CD14-positive monocyte (primary cell): ENCODE data around the gene ABCA6. TPM values are rescaled to one million over a fixed set of nuclear protein-coding genes. Genes with fewer than 3 reads are reported as not detected.
A peak's percentile ranks its signal among the peaks of the same experiment; 100 is the strongest.

Source experiments
- DNase-seq, 3 donors: peaks; one replicate each; pipeline ENCODE4 v3.0.0-alpha.2; 2011 to 2022
- H2AFZ ChIP-seq: 2 replicates; pipeline ENCODE4 v1.6.0; 2012; ENCODE audit warnings: mild to moderate bottlenecking, low read depth, low read length, inconsistent platforms; ENCODE audit not compliant: insufficient read depth, poor library complexity, severe bottlenecking
- H3K27ac ChIP-seq, 2 donors: 1 replicate in 1 of 2; 2 replicates in 1 of 2; pipeline ENCODE4 v1.5.1; 2012 to 2013; ENCODE audit warnings: low read length in 2 of 2, control low read depth in 1 of 2, inconsistent platforms in 1 of 2, low read depth in 1 of 2, mild to moderate bottlenecking in 1 of 2
- H3K27me3 ChIP-seq, 2 donors: one replicate each; pipeline versions ENCODE4 v1.6.0 to v1.6.1; 2011 to 2013; ENCODE audit warnings: low read length in 2 of 2; ENCODE audit not compliant: control insufficient read depth in 2 of 2, insufficient read depth in 2 of 2
- H3K36me3 ChIP-seq, 2 donors: replicated peaks in 1 of 2; 1 replicate in 1 of 2; 2 replicates in 1 of 2; pipeline versions ENCODE4 v1.5.1 to v1.6.1; 2012 to 2013; ENCODE audit warnings: low read length in 2 of 2, control low read depth in 1 of 2, inconsistent platforms in 1 of 2, mild to moderate bottlenecking in 1 of 2; ENCODE audit not compliant: insufficient read depth in 2 of 2, control insufficient read depth in 1 of 2
- H3K4me1 ChIP-seq, 2 donors: 1 replicate in 1 of 2; 2 replicates in 1 of 2; pipeline versions ENCODE4 v1.5.1 to v1.6.1; 2012 to 2013; ENCODE audit warnings: low read length in 2 of 2, control low read depth in 1 of 2, inconsistent platforms in 1 of 2, mild to moderate bottlenecking in 1 of 2, moderate library complexity in 1 of 2; ENCODE audit not compliant: insufficient read depth in 2 of 2, control insufficient read depth in 1 of 2
- H3K4me2 ChIP-seq: replicated peaks from 2 replicates; pipeline ENCODE3; 2012; ENCODE audit warnings: low read length, moderate library complexity, mild to moderate bottlenecking; ENCODE audit not compliant: poor library complexity, severe bottlenecking; ENCODE audit errors: extremely low read depth
- H3K4me3 ChIP-seq, 3 experiments: fragments of 200-600 bp in 1 of 3; sonication (generic) in 1 of 3; replicated peaks in 1 of 3; 1 replicate in 2 of 3; 2 replicates in 1 of 3; pipeline ENCODE4 v1.5.1; 2011 to 2013; ENCODE audit warnings: low read length in 3 of 3, mild to moderate bottlenecking in 3 of 3, control low read depth in 2 of 3, low read depth in 2 of 3, inconsistent platforms in 1 of 3, moderate library complexity in 1 of 3
- H3K79me2 ChIP-seq: 2 replicates; pipeline ENCODE4 v1.6.0; 2012; ENCODE audit warnings: mild to moderate bottlenecking, control low read depth, inconsistent platforms, low read length, moderate library complexity; ENCODE audit not compliant: insufficient read depth
- H3K9ac ChIP-seq: 2 replicates; pipeline ENCODE4 v1.6.0; 2017; ENCODE audit warnings: low read length, mild to moderate bottlenecking; ENCODE audit not compliant: insufficient read depth, poor library complexity, severe bottlenecking
- H3K9me3 ChIP-seq, 2 donors: replicated peaks in 1 of 2; 1 replicate in 1 of 2; 2 replicates in 1 of 2; pipeline versions ENCODE4 v1.5.1 to v1.6.1; 2012 to 2013; ENCODE audit warnings: low read length in 2 of 2, control low read depth in 1 of 2; ENCODE audit not compliant: control insufficient read depth in 1 of 2, insufficient read depth in 1 of 2
- H4K20me1 ChIP-seq: 2 replicates; pipeline ENCODE4 v1.6.0; 2012; ENCODE audit warnings: mild to moderate bottlenecking, low read length, control low read depth, moderate library complexity; ENCODE audit not compliant: insufficient read depth
- H3K27ac Mint-ChIP-seq, 7 donors: one replicate each; pipeline ENCODE4 v1.8.0; 2020; ENCODE audit warnings: mild to moderate bottlenecking in 7 of 7, mixed read lengths in 7 of 7, moderate library complexity in 6 of 7, inconsistent platforms in 2 of 7
- H3K27me3 Mint-ChIP-seq, 3 donors: one replicate each; pipeline ENCODE4 v1.8.0; 2021 to 2022; ENCODE audit warnings: low read depth in 3 of 3, mild to moderate bottlenecking in 3 of 3, mixed read lengths in 3 of 3, moderate library complexity in 3 of 3, inconsistent platforms in 1 of 3
- H3K36me3 Mint-ChIP-seq, 2 donors: one replicate each; pipeline ENCODE4 v1.8.0; 2020; ENCODE audit warnings: mixed read lengths in 2 of 2, inconsistent platforms in 1 of 2, mild to moderate bottlenecking in 1 of 2
- H3K4me1 Mint-ChIP-seq: one replicate; pipeline ENCODE4 v1.8.0; 2020; ENCODE audit warnings: mild to moderate bottlenecking, mixed read lengths
- H3K4me3 Mint-ChIP-seq, 2 donors: one replicate each; pipeline ENCODE4 v1.8.0; 2020; ENCODE audit warnings: mild to moderate bottlenecking in 2 of 2, mixed read lengths in 2 of 2, moderate library complexity in 1 of 2
- H3K9me3 Mint-ChIP-seq, 7 donors: one replicate each; pipeline ENCODE4 v1.8.0; 2020 to 2022; ENCODE audit warnings: mixed read lengths in 7 of 7, mild to moderate bottlenecking in 6 of 7, moderate library complexity in 6 of 7, inconsistent platforms in 2 of 7
- CTCF ChIP-seq: fragments of 200-600 bp; IDR thresholded peaks from one replicate; pipeline ENCODE4 v1.8.0; 2022; ENCODE audit warnings: antibody characterized with exemption, mild to moderate bottlenecking
- WGBS: methylation state at CpG from one replicate; pipeline ENCODE4 v1.1.5; 2013; ENCODE audit warnings: missing lambda C conversion rate; ENCODE audit not compliant: insufficient coverage; 5-methylcytosine and 5-hydroxymethylcytosine counted together
- intact Hi-C, 2 donors: fragments of 100-400 bp; cut with micrococcal nuclease; formaldehyde crosslinking; loops; one replicate each; pipeline versions ENCODE4 v1.15.0 to v1.15.1; 2023
- polyA plus RNA-seq, 3 donors: library from polyadenylated mRNA; depleted of rRNA in 1 of 3; unstranded in 2 of 3; stranded (reverse) in 1 of 3; fragments of 300-500 nt in 2 of 3; fragments of >200 nt in 1 of 3; fragmentation: Illumina TruSeq in 2 of 3; gene quantifications; 1 replicate in 2 of 3; 2 replicates in 1 of 3; pipeline ENCODE4 v1.2.3, GENCODE V29; 2012 to 2021

ABCA6 gene
- polyA plus RNA-seq, 3 donors = 0.52 to 0.93 (median 0.76) TPM

GRCh38 chr17:69057280-69057679 lies 84.4 kb downstream of the ABCA6 start:
- Histone ChIP-seq H3K4me3 (no peak overlapping the region), H3K79me2 (no peaks in the 10 kb centered on the region), H4K20me1 (no peaks in the 10 kb centered on the region), H3K9me3 (no peaks in the 10 kb centered on the region), H3K36me3 (no peaks in the 10 kb centered on the region), H3K4me2 (no peak overlapping the region), H3K9ac (no peak overlapping the region), H3K27ac (no peak overlapping the region), H2AFZ (no peak overlapping the region), H3K4me1 (peaks cover 0 to 3% of the 10 kb centered on the region in 2 donors), H3K27me3 (no peaks in the 10 kb centered on the region)
- Mint-ChIP-seq H3K4me3 (no peak overlapping the region), H3K9me3 (peaks cover 0 to 14% (median 6%) of the 10 kb centered on the region in 7 donors), H3K36me3 (no peaks in the 10 kb centered on the region), H3K27ac (peak overlapping the region in 3 of 7 donors; percentile 43 to 60 (median 57)), H3K4me1 (peaks cover 11% of the 10 kb centered on the region), H3K27me3 (no peaks in the 10 kb centered on the region)
- TF ChIP-seq CTCF = no peak
- DNase-seq = no peak
- WGBS = no CpG with 5 or more reads among the region's 1 CpG
- intact Hi-C loops = no loop called here

- DNase-seq = no peak
- Histone ChIP-seq H3K4me3 (no peak overlapping the region), H3K4me2 (no peak overlapping the region), H4K20me1 (no peaks in the 10 kb centered on the region), H3K9ac (no peak overlapping the region), H3K36me3 (no peaks in the 10 kb centered on the region), H2AFZ (no peak overlapping the region), H3K79me2 (no peaks in the 10 kb centered on the region), H3K27ac (no peak overlapping the region), H3K27me3 (no peaks in the 10 kb centered on the region), H3K9me3 (no peaks in the 10 kb centered on the region), H3K4me1 (peaks cover 4 to 7% of the 10 kb centered on the region in 2 donors)
- Mint-ChIP-seq H3K4me1 (peaks cover 18% of the 10 kb centered on the region), H3K36me3 (peaks cover 0 to 3% of the 10 kb centered on the region in 2 donors), H3K27me3 (no peaks in the 10 kb centered on the region), H3K4me3 (no peak overlapping the region), H3K9me3 (peaks cover 0 to 17% (median 6%) of the 10 kb centered on the region in 7 donors), H3K27ac (no peak overlapping the region)
- WGBS = 80% methylated on average over 1 of the region's 3 CpGs
- intact Hi-C loops = no loop called here
- no peak for TF ChIP-seq CTCF
Measured at GRCh38 chr17:69056179-69056823, 85.4 kb downstream of the ABCA6 start.
